Breast epithelium (tissue), 4 donors: ENCODE measurements around the gene RHOG. TPM values are rescaled to one million over a fixed set of nuclear protein-coding genes. Genes with fewer than 3 reads are reported as not detected.

Source experiments
- DNase-seq, 2 donors: peaks; one replicate each; pipeline ENCODE4 v3.0.0-alpha.2; 2019; ENCODE audit warnings: low spot score in 2 of 2
- H3K27ac ChIP-seq, 2 donors: fragments of 200-600 bp; sonication (generic) in 1 of 2; one replicate each; pipeline ENCODE4 v1.5.1; 2016 to 2019; ENCODE audit warnings: mild to moderate bottlenecking in 1 of 2
- H3K27me3 ChIP-seq, 2 donors: fragments of 200-600 bp; sonication (generic) in 1 of 2; one replicate each; pipeline versions ENCODE4 v1.5.1 to v1.6.0; 2017 to 2019; ENCODE audit warnings: control low read depth in 1 of 2, mild to moderate bottlenecking in 1 of 2
- H3K36me3 ChIP-seq: fragments of 200-600 bp; one replicate; pipeline ENCODE4 v1.5.1; 2019
- H3K4me1 ChIP-seq, 2 donors: fragments of 200-600 bp; sonication (generic); one replicate each; pipeline ENCODE4 v1.5.1; 2016 to 2019; ENCODE audit warnings: control low read depth in 1 of 2
- H3K4me3 ChIP-seq, 3 donors: fragments of 200-600 bp; sonication (generic); 1 replicate in 2 of 3; 2 replicates in 1 of 3; pipeline ENCODE4 v1.5.1; 2016 to 2019; ENCODE audit warnings: mild to moderate bottlenecking in 3 of 3, moderate library complexity in 2 of 3
- H3K9me3 ChIP-seq, 2 donors: fragments of 200-600 bp; sonication (generic) in 1 of 2; one replicate each; pipeline ENCODE4 v1.5.1; 2016 to 2019; ENCODE audit warnings: control low read depth in 1 of 2
- POLR2A ChIP-seq: fragments of 450-650 bp; IDR thresholded peaks from one replicate; pipeline ENCODE4 v1.6.1; 2016; ENCODE audit warnings: antibody characterized with exemption, mild to moderate bottlenecking, moderate library complexity
- POLR2AphosphoS5 ChIP-seq, 3 donors: sonication (generic); formaldehyde crosslinking; IDR thresholded peaks; one replicate each; pipeline ENCODE4 v1.6.1; 2017; ENCODE audit warnings: antibody characterized with exemption in 3 of 3
- intact Hi-C: fragments of 100-400 bp; cut with DNase I; formaldehyde crosslinking; loops from one replicate; pipeline ENCODE4 v1.15.1; 2023; ENCODE audit warnings: low total_unique reads
- total RNA-seq, 3 donors: library from RNA; depleted of rRNA; stranded (reverse); fragments of >200 nt; gene quantifications; one replicate each; pipeline ENCODE4 v1.1.0, GENCODE V29; 2016
- TF ChIP-seq, protein P1 (sequence below), 3 donors: fragments of 450-650 bp; IDR thresholded peaks; one replicate each; pipeline ENCODE4 v1.5.1; 2016 to 2017; ENCODE audit warnings: antibody characterized with exemption in 3 of 3, mild to moderate bottlenecking in 3 of 3, moderate library complexity in 3 of 3

Gene RHOG
- total RNA-seq, result 10 to 100 TPM; 37.0 to 68.2 (median 37.0) TPM

GRCh38 chr11:3840870-3841425, at the start of gene RHOG:
RHOG (minus strand) TSS chr11:3840959; CDS start chr11:3828138, 12,821 bp downstream.
- peak within 1 kb of the TSS; percentile 98 for H3K27ac ChIP-seq
- H3K4me3 ChIP-seq, result peak within 1 kb of the TSS; percentile 72 to 86 (median 83)
- intact Hi-C loops, result no loop called here
- peak; percentile 73 to 75 for DNase-seq
- TF ChIP-seq, protein P1, sequence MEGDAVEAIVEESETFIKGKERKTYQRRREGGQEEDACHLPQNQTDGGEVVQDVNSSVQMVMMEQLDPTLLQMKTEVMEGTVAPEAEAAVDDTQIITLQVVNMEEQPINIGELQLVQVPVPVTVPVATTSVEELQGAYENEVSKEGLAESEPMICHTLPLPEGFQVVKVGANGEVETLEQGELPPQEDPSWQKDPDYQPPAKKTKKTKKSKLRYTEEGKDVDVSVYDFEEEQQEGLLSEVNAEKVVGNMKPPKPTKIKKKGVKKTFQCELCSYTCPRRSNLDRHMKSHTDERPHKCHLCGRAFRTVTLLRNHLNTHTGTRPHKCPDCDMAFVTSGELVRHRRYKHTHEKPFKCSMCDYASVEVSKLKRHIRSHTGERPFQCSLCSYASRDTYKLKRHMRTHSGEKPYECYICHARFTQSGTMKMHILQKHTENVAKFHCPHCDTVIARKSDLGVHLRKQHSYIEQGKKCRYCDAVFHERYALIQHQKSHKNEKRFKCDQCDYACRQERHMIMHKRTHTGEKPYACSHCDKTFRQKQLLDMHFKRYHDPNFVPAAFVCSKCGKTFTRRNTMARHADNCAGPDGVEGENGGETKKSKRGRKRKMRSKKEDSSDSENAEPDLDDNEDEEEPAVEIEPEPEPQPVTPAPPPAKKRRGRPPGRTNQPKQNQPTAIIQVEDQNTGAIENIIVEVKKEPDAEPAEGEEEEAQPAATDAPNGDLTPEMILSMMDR (IDR thresholded peaks at IDR 0.05), result no peak
- no peak for TF ChIP-seq POLR2A
- no peak for TF ChIP-seq POLR2AphosphoS5 (IDR thresholded peaks at IDR 0.05)
- no peaks in the 10 kb centered on the region for H3K9me3 ChIP-seq
- H3K27me3 ChIP-seq, result no peaks in the 10 kb centered on the region
- peaks cover 0 to 10% of the 10 kb centered on the region in 2 donors for H3K4me1 ChIP-seq
- no peaks in the 10 kb centered on the region for H3K36me3 ChIP-seq

GRCh38 chr11:3890014-3890413, 49.3 kb upstream of the RHOG start:
- H3K4me3 ChIP-seq, result no peak overlapping the region
- H3K4me1 ChIP-seq, result peaks cover 0 to 7% of the 10 kb centered on the region in 2 donors
- no peak for DNase-seq
- H3K27me3 ChIP-seq, result no peaks in the 10 kb centered on the region
- intact Hi-C loops, result no loop called here
- no peaks in the 10 kb centered on the region for H3K36me3 ChIP-seq
- TF ChIP-seq POLR2A (no peak), POLR2AphosphoS5 (IDR thresholded peaks at IDR 0.05) (no peak)
- TF ChIP-seq, protein P1 (IDR thresholded peaks at IDR 0.05), result no peak
- no peak overlapping the region for H3K27ac ChIP-seq
- no peaks in the 10 kb centered on the region for H3K9me3 ChIP-seq

- no peaks in the 10 kb centered on the region for H3K27me3 ChIP-seq
- H3K9me3 ChIP-seq, result no peaks in the 10 kb centered on the region
- peaks cover 0 to 1% of the 10 kb centered on the region in 2 donors for H3K4me1 ChIP-seq
- intact Hi-C loops, result no loop called here
- no peak overlapping the region for H3K27ac ChIP-seq
- no peaks in the 10 kb centered on the region for H3K36me3 ChIP-seq
- DNase-seq, result no peak
- no peak overlapping the region for H3K4me3 ChIP-seq
- TF ChIP-seq, protein P1 (IDR thresholded peaks at IDR 0.05), result no peak
- no peak for TF ChIP-seq POLR2AphosphoS5 (IDR thresholded peaks at IDR 0.05)
- no peak for TF ChIP-seq POLR2A
Measured at GRCh38 chr11:3888876-3889275, 48.1 kb upstream of the RHOG start.

- Histone ChIP-seq H3K27me3 (no peaks in the 10 kb centered on the region), H3K4me1 (no peaks in the 10 kb centered on the region), H3K36me3 (no peaks in the 10 kb centered on the region), H3K27ac (no peak overlapping the region), H3K4me3 (no peak overlapping the region), H3K9me3 (no peaks in the 10 kb centered on the region)
- no peak for DNase-seq
- TF ChIP-seq POLR2A (no peak), POLR2AphosphoS5 (IDR thresholded peaks at IDR 0.05) (no peak)
- TF ChIP-seq, protein P1 (IDR thresholded peaks at IDR 0.05), result no peak
- intact Hi-C loops, result no loop called here
Measured at GRCh38 chr11:3886985-3887384, 46.2 kb upstream of the RHOG start.

GRCh38 chr11:3885855-3886254, 45.1 kb upstream of the RHOG start:
- H3K27me3 ChIP-seq, result no peaks in the 10 kb centered on the region
- no peak overlapping the region for H3K4me3 ChIP-seq
- H3K9me3 ChIP-seq, result no peaks in the 10 kb centered on the region
- H3K27ac ChIP-seq, result no peak overlapping the region
- H3K4me1 ChIP-seq, result no peaks in the 10 kb centered on the region
- intact Hi-C loops, result no loop called here
- TF ChIP-seq POLR2A, result no peak
- TF ChIP-seq, protein P1 (IDR thresholded peaks at IDR 0.05), result no peak
- TF ChIP-seq POLR2AphosphoS5 (IDR thresholded peaks at IDR 0.05), result no peak
- no peaks in the 10 kb centered on the region for H3K36me3 ChIP-seq
- no peak for DNase-seq
